DND-41 (cell line): ENCODE data around the gene AKNA.
A peak's percentile ranks its signal among the peaks of the same experiment; 100 is the strongest.

Source experiments
- ATAC-seq: fragments of 200-7000 bp; cut with Tn5 transposase; 3 replicates; pipeline ENCODE4 v1.9.1; 2021; ENCODE audit warnings: low read depth; ENCODE audit not compliant: insufficient read depth
- DNase-seq: peaks from one replicate; pipeline ENCODE4 v3.0.0-alpha.2; 2020
- H2AFZ ChIP-seq: 2 replicates; pipeline ENCODE4 v1.6.0; 2012; ENCODE audit warnings: low read depth, low read length
- H3K27ac ChIP-seq: 2 replicates; pipeline ENCODE4 v1.5.1; 2012; ENCODE audit warnings: low read length, inconsistent platforms
- H3K27me3 ChIP-seq: fragments of 200-600 bp; sonication (generic); 2 replicates; pipeline ENCODE4 v1.6.0; 2012; ENCODE audit warnings: low read length, mild to moderate bottlenecking, inconsistent platforms; ENCODE audit not compliant: insufficient read depth, poor library complexity
- H3K36me3 ChIP-seq: 2 replicates; pipeline ENCODE4 v1.5.1; 2012; ENCODE audit warnings: low read length, inconsistent platforms; ENCODE audit not compliant: insufficient read depth
- H3K4me1 ChIP-seq: 2 replicates; pipeline ENCODE4 v1.5.1; 2012; ENCODE audit warnings: mild to moderate bottlenecking, low read length; ENCODE audit not compliant: insufficient read depth
- H3K4me2 ChIP-seq: 2 replicates; pipeline ENCODE4 v1.6.0; 2012; ENCODE audit warnings: mild to moderate bottlenecking, moderate library complexity, low read length, inconsistent platforms; ENCODE audit not compliant: insufficient read depth
- H3K4me3 ChIP-seq, 2 experiments: fragments of 200-600 bp in 1 of 2; shearing (Covaris generic) in 1 of 2; 2 replicates each; pipeline ENCODE4 v1.5.1; 2012 to 2016; ENCODE audit warnings: inconsistent platforms in 2 of 2, low read length in 2 of 2, mild to moderate bottlenecking in 2 of 2, low read depth in 1 of 2, moderate library complexity in 1 of 2
- H3K79me2 ChIP-seq: 2 replicates; pipeline ENCODE4 v1.6.0; 2012; ENCODE audit warnings: low read length, inconsistent platforms; ENCODE audit not compliant: insufficient read depth
- H3K9ac ChIP-seq: 2 replicates; pipeline ENCODE4 v1.6.0; 2012; ENCODE audit warnings: low read depth, mild to moderate bottlenecking, inconsistent platforms, low read length, moderate library complexity
- H3K9me3 ChIP-seq: 2 replicates; pipeline ENCODE4 v1.5.1; 2012; ENCODE audit warnings: low read length, moderate library complexity, mild to moderate bottlenecking, inconsistent platforms; ENCODE audit not compliant: insufficient read depth, severe bottlenecking
- H4K20me1 ChIP-seq: 2 replicates; pipeline ENCODE4 v1.6.0; 2012; ENCODE audit warnings: low read length; ENCODE audit not compliant: insufficient read depth
- CTCF ChIP-seq: IDR thresholded peaks from 2 replicates; pipeline ENCODE4 v1.5.1; 2012; ENCODE audit warnings: borderline replicate concordance, low read length, moderate library complexity, mild to moderate bottlenecking; ENCODE audit not compliant: poor library complexity, severe bottlenecking; ENCODE audit errors: extremely low read depth
- EZH2 ChIP-seq: IDR thresholded peaks from 3 replicates; pipeline ENCODE4 v1.6.1; 2012; ENCODE audit warnings: borderline replicate concordance, low read depth, mild to moderate bottlenecking, moderate library complexity, low read length, inconsistent platforms; ENCODE audit not compliant: severe bottlenecking

The AKNA gene

GRCh38 chr9:114373960-114374730 lies 13.6 kb downstream of the AKNA start:
- TF ChIP-seq EZH2 (no peak), CTCF (no peak)
- H3K4me3 ChIP-seq: no peak overlapping the region; a peak in 1 of 4 replicates
- no peak overlapping the region for H2AFZ ChIP-seq
- H3K9me3 ChIP-seq: no peaks in the 10 kb centered on the region
- peak overlapping the region; percentile 96 for H3K27ac ChIP-seq
- ATAC-seq: no peak
- peaks cover 67% of the 10 kb centered on the region for H3K4me1 ChIP-seq
- H4K20me1 ChIP-seq: peaks cover 6% of the 10 kb centered on the region
- peak overlapping the region; percentile 50; the same call in 1 of the 2 replicates for H3K4me2 ChIP-seq
- peak overlapping the region; percentile 53 for H3K9ac ChIP-seq
- no peak for DNase-seq
- no peaks in the 10 kb centered on the region for H3K27me3 ChIP-seq
- peaks cover 81% of the 10 kb centered on the region for H3K36me3 ChIP-seq
- H3K79me2 ChIP-seq: peaks cover 63% of the 10 kb centered on the region

DNA sequence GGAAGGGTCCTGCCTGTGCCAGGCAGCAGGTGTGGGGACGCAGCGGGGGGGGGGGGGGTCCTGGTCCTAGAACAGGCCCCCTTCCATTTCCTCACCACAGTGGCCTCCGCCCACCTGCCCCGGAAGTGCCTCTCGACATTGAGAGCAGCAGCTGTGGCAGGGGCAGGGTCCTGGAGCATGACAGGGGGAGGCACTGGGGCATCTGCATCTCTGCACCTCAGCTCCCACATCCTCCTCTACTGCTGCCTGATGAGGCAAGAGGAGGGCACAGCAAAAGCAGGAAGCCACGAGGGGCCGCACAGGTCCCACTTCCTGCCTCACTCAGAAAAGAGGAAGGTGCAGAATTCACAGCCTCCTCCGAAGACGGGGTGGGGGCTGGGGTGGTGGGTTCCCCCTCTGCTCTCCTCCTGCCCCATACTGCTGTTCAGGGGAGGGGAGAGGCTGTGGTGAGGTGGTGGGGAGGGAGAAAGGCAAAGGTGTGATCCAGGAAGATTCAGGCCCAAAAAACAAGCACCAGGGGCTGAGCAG lies 14.8 kb downstream of the AKNA start:
- DNase-seq (peak; percentile 98), ATAC-seq (peak; percentile 89)
- TF ChIP-seq CTCF (peak; percentile 50), EZH2 (no peak)
- Histone ChIP-seq H4K20me1 (peaks cover 2% of the 10 kb centered on the region; the same call in 1 of the 2 replicates), H3K36me3 (peaks cover 80% of the 10 kb centered on the region), H3K4me1 (peaks cover 61% of the 10 kb centered on the region), H3K27me3 (no peaks in the 10 kb centered on the region), H3K9ac (peak overlapping the region; percentile 66), H3K27ac (peak overlapping the region; percentile 99), H2AFZ (peak overlapping the region; percentile 58; the same call in 1 of the 2 replicates), H3K9me3 (no peaks in the 10 kb centered on the region), H3K4me2 (peak overlapping the region; percentile 73), H3K79me2 (peaks cover 53% of the 10 kb centered on the region), H3K4me3 (peak overlapping the region in 1 of 2 experiments; percentile 51; a peak in 2 of 4 replicates)

- H4K20me1 ChIP-seq: peaks cover 3% of the 10 kb centered on the region; the same call in 1 of the 2 replicates
- DNase-seq (peak; percentile 86), ATAC-seq (peak; percentile 77)
- H3K4me1 ChIP-seq: peaks cover 57% of the 10 kb centered on the region
- peaks cover 80% of the 10 kb centered on the region for H3K36me3 ChIP-seq
- H3K79me2 ChIP-seq: peaks cover 46% of the 10 kb centered on the region
- peak overlapping the region; percentile 66 for H3K9ac ChIP-seq
- no peaks in the 10 kb centered on the region for H3K27me3 ChIP-seq
- H2AFZ ChIP-seq: peak overlapping the region; percentile 57
- TF ChIP-seq EZH2 (no peak), CTCF (no peak)
- no peaks in the 10 kb centered on the region for H3K9me3 ChIP-seq
- peak overlapping the region; percentile 73 for H3K4me2 ChIP-seq
- H3K27ac ChIP-seq: peak overlapping the region; percentile 99
- H3K4me3 ChIP-seq: peak overlapping the region in 1 of 2 experiments; percentile 51; a peak in 2 of 4 replicates
These were observed 15.5 kb downstream of the AKNA start for GRCh38 chr9:114371973-114372917.
